NCI-H748 treated with DMSO at 0.1 percent for 48 hours (cell line): ENCODE measurements around the gene MTARC1.

Experiments used
- DNase-seq: peaks from one replicate; lab custom pipeline; 2025; lab: John Stamatoyannopoulos, UW

Gene MTARC1

DNA sequence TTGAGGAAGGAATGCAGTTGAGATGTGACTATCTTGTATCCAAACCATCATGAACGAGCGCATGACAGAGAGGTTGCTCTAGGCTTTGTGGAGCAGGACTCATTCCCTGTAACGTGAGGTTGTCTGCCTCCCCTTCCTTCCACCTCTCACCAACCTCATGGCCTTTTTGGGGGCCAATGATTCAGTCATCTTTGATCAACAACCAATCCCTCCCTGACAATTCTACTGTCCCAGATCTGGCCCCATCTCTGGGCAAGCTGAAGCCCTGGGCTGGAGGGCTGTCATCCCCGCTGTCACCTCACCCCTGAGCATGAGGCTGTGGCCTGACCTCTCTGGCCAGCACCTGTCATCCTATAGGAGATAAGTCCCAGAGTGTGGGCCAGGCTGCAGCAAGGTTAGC, 19.7 kb downstream of the MTARC1 start:
- no peak for DNase-seq

DNA sequence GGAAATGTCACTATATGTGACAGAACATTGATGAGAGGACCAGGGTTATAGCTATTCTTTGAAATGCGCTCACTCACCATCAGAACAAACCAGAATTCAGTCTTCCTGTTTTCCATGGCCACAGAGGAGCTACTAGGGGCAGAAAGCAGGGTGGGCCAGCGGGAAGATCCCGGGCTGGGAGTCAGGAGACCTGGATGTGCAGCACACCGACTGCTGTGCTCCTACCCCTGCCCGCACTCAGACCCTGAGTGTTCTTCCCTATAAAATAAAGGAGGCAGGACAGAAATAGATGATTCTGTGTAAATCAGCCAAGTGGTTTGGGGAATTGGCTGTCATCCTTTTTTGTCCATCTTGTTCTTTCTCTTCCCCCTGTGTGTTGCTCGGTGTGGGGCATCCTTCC, 21.0 kb downstream of the MTARC1 start:
- no peak for DNase-seq

DNA sequence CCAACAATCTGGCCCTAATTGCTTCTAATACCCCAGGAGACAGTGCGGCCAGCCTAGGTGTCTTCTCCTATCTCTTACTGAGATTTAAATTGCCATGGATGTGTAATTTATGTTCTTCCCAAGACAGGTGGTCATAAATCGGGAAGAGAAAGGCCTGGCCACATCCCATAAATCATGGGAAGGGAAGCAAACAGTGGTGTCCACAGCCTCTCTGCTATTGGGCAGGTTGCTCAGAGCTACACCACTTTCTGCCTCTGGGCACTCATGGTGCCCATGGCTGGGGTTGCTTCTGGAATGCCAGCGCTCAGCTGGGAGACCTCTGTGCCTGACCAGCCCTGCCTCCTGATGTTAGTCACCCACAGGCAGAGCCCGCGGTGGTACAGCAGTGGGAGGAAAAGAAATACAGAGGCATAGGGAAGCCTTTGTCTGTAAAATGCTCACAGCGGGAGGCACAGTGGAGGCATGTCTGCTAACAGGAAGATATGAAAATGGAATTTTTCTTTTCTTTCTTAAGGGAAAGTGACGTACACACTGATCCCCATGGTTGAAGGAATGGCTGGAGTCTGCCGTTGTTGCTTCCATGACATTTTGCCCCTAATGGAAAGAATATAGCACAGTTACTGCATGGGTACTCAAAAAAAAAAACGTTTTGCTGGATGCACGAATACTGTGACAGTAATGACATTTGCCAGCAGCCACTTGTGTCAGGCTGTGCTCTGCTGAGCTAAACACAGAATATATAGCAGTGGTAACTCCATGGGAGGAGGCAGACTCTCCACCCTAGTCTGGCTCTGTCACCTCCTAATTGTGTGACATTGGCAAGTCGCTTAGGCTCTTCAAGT, 21.9 kb downstream of the MTARC1 start:
- DNase-seq, result no peak

DNA sequence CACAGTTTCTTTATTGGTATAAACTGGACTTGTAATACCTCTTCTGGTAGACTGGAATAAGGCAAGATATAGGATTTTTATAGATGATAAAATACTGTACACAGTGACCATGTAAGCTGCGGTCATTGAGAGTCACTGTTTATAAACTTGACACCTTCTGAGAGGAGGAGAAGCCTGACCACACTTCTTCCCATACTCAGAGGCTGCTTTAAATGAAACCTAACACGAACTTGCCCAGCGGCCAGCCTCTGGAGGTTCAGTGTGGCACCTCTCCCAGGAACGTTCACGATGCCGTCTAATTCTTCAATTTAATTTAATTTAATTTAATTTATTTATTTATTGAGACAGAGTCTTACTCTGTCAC, 22.5 kb downstream of the MTARC1 start:
- DNase-seq, result no peak

DNA sequence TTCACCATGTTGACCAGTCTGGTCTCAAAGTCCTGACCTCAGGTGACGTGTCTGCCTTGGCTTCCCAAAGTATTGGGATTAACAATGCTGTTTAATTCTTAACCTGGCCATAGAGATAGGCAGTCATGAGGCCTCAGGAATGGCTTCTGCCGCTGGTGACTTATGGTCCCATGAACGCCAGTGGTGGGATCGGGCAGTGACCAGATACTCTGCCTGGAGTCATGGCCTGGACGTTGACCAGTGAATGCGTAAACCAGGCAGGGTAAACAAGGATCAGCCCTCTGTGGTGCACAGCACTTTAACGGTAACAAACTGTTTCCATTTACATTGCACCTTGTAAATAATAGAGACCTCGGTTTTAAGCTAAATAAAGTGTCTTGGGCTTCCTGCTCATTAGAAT, 23.0 kb downstream of the MTARC1 start:
- no peak for DNase-seq

DNA sequence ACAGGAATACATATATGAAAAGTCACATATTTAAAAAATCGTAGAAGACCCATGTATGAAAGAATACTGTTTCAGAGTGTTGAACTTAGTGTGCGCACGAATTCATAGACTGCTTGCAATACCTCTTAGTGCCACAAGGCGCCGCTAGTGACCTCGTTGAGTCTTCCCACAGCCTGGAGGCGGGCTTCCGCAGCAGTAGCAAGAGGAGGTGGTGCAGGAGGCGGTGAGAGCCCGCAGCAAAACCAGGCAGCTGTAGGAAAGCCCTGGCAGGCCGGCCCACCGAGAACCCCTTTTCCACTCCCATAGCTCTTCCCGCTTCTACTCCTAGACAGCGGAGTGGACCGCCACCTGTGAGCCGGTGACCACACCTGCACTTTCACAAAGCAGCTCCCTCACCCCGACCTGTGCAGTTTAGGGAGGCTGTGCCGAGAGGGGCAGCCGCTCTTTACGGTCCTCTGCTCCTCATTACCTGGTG, 23.5 kb downstream of the MTARC1 start:
- DNase-seq, result peak; percentile 20

DNA sequence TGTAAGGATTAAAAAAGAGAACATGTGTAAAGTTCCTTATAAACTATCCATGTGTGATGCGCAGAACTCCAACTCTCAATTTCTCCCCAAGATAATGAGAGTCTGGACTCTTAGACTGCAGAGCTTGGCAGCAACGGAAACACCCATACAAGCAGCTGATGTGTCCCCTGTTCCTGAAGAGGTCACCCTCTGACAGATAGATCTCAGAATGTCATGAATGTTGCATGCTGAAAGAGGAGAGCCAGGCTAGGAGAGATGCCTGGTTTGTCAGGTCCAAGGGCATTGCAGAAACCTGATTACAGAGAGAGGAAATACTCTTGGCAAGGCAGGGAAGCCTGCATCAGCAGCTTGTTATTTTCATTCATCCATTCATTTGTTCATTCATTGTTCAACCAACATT, 24.2 kb downstream of the MTARC1 start:
- no peak for DNase-seq

DNA sequence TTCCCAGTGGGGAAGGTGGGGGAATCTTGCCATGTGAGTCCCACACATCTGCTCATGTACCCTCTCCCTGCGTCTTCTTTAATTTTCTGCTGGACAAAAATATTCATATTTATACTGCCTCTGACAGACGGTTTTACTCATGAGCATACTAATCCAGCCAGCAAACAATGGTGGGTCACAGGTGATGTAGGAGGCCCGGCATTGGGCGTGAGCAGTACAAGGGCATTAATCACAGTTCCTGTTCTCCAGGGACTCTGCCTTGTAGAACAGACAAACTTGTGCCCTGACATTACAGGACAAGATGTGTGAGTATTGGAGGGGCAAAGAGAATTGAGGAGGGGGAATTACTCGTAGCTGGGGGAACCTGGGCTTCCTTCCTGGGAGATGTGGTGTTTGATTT, 25.0 kb downstream of the MTARC1 start:
- DNase-seq, result no peak

DNA sequence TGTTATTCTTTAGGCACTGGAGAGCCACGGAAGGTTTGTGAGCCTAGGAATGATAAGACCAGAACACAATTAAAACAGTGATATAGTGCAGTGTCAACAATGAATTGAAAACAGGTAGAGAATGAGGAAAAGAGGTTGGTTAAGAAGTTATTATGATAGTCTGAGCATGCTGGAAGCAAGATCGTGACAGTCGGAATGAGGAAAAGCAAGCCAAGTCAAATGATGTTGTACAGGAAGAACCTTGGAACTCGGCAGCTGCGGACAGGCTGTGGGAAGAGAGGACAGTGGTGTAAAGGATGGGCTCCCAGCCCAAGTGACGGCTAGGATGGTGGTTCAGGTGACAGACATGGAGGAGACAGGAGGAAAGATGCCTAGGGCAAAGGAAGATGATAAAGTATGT, 25.6 kb downstream of the MTARC1 start:
- no peak for DNase-seq

DNA sequence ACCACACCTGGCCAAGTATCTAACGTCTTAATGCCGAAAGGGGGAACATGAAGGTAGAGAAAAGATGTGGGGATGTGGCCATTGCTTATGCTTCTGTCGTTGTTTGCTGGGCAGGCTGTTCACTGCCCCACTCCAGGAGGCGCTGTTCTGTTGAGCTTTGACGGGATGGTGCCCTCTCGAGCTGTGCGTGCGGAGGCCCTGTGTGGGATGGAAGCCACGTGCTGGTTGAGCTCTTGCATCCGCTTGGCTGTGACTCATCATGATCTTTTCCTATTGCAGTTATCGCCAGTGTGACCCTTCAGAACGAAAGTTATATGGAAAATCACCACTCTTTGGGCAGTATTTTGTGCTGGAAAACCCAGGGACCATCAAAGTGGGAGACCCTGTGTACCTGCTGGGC, 26.3 kb downstream of the MTARC1 start:
- DNase-seq, result no peak

DNA sequence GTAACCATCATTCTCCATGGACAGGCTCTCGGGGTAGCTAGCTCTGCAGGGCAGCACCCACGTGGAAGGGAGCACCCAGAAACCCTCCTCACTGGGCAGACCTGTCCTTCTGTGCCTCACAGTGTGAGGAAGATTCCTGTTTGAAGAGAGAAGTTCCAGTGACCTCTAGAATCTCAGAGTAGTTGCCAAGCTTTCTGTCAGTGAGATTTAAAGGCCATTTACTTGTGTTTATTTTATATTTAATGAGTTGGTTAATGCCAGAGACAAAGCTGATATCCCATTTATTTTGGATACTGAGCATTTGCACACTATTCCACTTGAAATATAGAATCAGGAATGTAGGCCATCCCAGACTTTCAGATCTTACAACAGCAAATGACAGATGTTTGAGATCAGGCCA, 28.7 kb downstream of the MTARC1 start:
- no peak for DNase-seq

DNA sequence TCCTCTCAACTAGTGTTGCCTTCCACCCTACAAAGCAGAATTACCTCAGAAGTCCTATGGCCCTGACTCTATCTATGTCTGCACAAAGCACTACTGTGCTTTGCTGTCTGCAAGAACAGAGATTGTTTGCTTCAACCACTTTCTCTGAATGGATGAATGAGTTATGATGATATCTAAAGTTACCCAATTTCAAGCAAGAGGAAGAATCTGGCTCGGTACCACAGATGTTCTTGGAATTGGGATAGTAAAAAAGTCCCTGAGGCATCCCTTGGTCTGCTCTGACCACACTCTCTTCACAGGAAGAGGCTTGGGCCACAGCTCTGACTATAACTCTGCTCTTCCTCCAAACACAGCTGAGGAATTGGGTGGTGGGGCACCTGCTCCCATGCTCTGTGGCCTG, 31.2 kb downstream of the MTARC1 start:
- no peak for DNase-seq

DNA sequence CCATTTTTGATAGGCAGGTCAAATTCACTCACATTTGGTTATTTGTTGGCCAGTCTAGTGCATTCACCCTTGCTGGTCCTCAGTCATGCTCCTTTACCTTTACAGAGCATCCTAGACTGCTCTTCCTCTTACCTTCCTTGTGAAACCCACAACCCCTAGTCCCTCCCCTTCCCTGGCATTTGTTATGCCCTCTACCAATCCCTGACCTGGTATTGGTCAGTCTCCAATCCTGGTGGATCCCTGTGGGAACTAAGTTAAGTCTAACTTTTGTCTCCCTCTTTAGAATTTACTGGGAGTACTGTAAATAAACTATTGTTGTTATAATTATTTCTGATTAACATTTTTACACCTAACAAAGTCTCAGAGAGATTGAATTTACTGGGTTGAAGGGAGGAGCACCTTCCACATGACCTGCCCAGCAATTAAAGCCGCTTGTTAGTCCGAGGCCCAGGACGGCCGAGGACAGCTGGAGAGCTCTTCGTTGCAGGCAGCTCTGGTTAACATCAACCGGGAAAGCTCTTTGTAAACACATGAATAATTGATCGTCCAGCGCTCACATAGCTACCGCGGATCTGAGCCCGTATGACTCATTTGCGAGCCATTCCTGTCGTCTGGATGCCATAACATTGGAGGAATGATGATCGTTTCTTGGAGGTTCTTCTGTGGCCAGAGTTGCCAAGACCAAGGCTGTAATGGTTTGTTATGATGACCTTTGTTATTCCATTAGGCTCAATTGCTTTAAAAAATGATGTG, 31.9 kb downstream of the MTARC1 start:
- no peak for DNase-seq

DNA sequence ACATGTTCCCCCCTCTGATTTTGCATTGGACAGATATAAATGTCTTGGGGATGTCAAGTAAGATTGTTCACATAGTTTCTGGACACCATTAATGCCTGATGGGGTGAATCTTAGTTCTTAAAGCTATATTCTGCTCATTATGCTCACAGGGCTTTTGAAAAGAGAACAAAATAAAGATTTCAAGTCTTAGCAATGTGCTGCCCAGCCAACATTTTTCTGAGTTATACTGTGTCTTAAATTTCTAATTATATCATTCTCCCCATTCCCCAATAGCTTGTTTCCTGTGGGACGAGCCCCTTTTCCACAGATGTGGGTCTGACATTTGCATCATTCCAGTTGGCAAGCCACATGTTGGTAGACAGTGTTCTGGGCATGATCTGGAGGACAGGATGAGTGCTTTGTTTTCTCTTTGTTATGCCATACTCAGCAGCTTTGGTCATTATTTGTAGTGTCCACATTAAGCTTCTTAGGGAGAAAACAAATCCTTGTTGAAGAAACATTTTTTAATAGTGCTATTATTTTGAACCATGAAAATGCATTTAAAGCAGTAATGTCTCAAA, 32.8 kb downstream of the MTARC1 start:
- no peak for DNase-seq

DNA sequence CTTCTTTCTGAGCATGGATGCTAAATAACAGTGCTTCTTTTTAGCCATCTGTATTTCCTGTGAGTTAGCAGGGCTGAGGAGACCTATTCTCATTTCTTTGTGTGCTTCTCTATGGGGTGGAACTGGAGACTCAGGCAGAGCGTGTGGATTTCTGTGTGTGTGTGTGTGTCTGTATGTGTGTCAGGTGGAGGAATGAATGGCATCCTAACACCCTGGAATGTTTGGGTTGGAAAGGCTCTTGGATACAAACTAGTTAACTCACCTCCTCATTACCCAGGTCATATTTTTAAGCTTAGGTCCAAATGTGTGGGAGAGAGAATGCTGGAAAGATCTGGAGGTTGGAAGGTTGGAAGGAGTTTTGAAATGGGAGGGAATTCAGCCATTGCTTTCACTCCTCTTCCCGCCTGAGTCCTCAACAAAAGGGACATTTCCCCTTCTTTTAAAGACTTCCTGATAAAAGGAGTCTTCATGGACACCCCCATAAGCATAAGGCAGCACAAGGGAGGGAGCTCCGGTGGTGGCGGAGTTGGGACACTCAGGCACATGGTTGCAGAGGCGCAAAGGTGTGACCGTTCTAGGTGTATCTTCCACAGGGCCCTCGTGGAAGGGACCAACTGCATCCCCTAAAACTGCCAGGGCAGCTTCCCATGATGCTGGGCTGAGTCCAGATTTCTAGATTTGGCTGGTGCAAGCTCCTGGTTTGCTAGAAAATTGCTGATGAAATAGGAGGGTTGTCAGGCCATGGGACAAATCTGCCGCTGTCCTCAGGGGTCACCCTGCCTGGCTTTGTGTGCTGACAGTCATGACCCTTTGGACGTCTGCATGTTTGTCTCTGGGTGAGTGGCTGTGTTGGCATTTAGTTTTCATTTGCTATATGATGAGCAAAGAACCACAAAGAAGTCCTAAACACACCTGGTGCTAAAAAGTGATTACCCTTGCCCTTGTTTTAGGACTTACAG, 37.6 kb downstream of the MTARC1 start:
- no peak for DNase-seq

DNA sequence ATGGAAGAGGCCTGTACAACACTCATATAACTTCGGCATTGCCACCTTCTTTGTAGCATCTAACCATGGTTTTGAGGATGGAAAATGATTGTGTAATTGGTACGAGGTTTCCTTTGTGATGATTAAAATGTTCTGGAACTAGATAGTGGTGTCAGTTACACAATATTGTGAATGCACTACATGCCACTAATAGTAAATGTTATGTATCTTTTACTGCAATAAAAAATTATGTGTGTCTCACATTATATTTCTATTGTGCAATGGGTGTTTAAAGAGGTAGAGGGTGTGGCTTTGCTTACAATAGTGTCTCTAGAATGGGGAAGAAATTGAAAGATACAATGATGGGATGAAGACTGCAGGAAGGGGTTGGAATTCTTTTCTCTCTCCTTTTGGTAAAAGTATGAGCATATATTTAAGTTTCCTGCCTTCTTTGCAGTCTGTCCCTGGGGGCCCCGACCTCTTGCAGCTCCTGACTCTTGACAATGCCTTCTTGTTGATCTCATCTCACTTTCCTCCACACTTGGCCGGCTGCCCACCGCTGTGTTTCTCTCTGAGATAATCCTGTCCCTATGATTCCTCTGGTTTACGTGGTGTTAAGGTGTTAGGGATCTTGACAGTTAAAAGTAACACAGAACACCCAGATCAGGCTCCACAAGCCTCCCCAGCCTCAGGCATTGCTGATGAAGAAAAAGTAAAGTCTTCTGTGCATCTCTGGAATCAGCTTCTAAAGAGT, 39.3 kb downstream of the MTARC1 start:
- DNase-seq, result peak; percentile 9

DNA sequence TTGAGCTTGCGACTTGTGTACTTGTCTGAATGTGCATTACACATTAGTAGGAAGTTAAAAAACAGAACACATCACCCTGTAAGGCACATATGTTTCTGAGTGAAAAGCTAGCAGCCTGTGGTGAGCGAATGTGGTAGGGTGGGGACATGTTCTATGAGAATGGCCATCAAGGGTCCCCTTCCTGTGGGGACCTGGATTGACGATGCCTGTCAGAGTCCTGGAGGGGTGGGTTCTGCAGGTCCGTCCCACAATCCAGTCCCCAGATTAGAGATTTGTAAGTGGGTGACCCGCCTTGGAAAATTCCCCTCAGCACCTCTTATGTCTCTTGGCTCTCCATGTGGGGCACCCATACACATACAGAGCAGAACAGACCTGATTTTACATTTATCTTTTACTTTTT, 40.0 kb downstream of the MTARC1 start:
- DNase-seq, result no peak

DNA sequence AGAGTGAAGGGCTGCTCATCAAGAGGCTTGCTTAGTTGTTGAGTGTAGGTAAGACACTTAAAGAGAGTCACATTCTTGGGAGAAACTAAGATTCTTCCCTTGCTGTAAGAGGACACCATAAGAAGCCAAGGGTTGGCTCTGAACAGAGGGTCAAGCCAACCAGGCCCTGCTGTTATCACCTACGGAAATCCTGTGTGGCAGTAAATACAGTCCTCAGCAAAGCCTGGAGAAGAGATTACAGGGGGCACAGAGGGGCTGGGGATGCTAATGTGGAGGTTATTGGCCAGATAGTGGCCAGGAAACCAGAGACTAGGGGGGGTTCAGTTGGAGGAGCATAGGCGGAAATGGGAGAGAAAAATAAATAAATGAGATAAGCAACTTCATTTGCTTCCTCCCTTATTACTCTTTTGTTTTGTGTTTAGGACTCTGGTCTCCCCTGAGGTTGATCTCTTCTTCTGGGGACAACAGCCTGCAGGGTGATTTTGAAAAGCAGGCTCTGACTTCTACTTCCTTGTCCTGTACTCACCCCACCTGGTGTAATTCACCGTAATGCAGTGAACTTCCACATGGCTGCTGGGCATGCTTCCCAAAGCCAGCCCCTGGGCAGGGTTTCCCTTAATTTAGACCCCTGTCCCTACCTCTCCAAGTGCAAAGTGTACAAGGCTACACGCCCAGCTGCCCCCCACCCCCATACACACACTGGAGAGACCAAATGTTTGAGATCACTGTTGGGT, 40.9 kb downstream of the MTARC1 start:
- no peak for DNase-seq

DNA sequence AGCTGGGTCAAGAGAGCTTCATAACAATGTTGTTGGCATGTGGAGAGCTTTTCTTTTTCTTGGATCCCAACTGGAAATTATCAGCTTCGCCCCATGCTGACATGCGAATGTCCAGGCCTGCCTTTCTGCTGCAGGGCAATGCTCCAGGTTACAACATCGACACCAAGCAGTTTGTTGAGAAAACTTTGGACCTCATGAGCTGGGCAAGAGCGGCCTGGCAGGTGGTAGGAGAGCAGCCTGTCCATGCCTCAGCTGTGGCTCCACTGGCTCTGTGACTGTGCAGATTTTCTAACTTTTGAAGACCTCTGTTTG, 41.4 kb downstream of the MTARC1 start:
- no peak for DNase-seq

DNA sequence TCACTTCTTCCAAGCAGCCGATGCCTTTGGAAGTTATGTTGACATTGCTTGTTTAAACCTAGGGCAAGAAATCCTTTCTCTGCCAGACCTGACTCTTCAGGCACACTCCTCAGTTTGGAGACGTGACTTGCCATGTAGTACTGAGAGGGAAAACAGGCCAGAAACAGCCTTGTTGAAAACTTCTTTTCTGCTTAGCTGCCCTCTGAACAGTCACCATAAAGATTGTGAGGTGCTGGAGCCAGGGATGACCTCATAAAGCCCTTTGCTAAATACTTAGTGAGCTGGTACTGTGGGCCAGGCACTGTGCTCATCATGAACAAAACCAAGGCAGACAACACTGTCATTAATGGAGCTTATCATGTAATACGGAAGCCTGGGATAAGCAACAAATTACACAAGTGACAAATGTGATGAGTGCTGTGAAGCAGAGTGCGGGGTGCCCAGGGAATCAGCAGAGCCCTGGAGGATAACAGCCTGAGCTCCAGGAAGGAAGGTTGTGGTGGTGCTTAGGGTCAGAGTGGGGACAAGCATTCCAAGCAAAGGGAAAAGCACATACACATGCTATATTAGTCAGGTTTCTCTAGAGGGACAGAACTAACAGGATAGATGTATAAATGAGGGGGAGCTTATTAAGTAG, 42.4 kb downstream of the MTARC1 start:
- DNase-seq, result no peak
